Adrenal gland (tissue), 12 donors: ENCODE data around the gene ASTN1. TPM values are rescaled to one million over a fixed set of nuclear protein-coding genes. Genes with fewer than 3 reads are reported as not detected.

Source experiments
- DNase-seq, 7 donors: peaks; one replicate each; pipeline ENCODE4 v3.0.0-alpha.2; 2019 to 2020
- H3K27ac ChIP-seq, 5 donors: fragments of 200-600 bp; sonication (generic) in 4 of 5; 1 replicate in 3 of 5; 2 replicates in 2 of 5; pipeline versions ENCODE4 v1.5.1 to v1.8.0; 2016 to 2020; ENCODE audit warnings: mild to moderate bottlenecking in 1 of 5
- H3K27me3 ChIP-seq: fragments of 200-600 bp; 2 replicates; pipeline ENCODE4 v1.8.0; 2021
- H3K36me3 ChIP-seq, 2 donors: fragments of 200-600 bp; replicated peaks in 1 of 2; 1 replicate in 1 of 2; 2 replicates in 1 of 2; pipeline versions ENCODE4 v1.5.1 to v1.8.0; 2018 to 2022
- H3K4me1 ChIP-seq, 2 donors: fragments of 200-600 bp; replicated peaks in 1 of 2; 1 replicate in 1 of 2; 2 replicates in 1 of 2; pipeline versions ENCODE4 v1.5.1 to v1.8.0; 2018 to 2021
- H3K4me3 ChIP-seq, 4 donors: fragments of 200-600 bp; sonication (generic) in 3 of 4; one replicate each; pipeline ENCODE4 v1.5.1; 2016 to 2018
- H3K9me3 ChIP-seq, 3 donors: fragments of 200-600 bp; sonication (generic) in 1 of 3; replicated peaks in 1 of 3; 1 replicate in 2 of 3; 2 replicates in 1 of 3; pipeline versions ENCODE4 v1.5.1 to v1.8.0; 2016 to 2021
- CTCF ChIP-seq, 6 experiments: fragments of 450-650 bp in 4 of 6; fragments of 200-600 bp in 2 of 6; sonication (generic) in 1 of 6; IDR thresholded peaks; 1 replicate in 5 of 6; 2 replicates in 1 of 6; pipeline versions ENCODE4 v1.5.1 to v1.8.0; 2016 to 2021; ENCODE audit warnings: antibody characterized with exemption in 6 of 6, mild to moderate bottlenecking in 2 of 6, moderate library complexity in 1 of 6
- POLR2A ChIP-seq, 2 donors: fragments of 450-650 bp; IDR thresholded peaks; one replicate each; pipeline ENCODE4 v1.6.1; 2017; ENCODE audit warnings: antibody characterized with exemption in 2 of 2, mild to moderate bottlenecking in 2 of 2, moderate library complexity in 1 of 2
- WGBS, 4 donors: extraction: QIAGEN DNeasy Blood & Tissue Kit in 2 of 4; methylation state at CpG; one replicate each; pipeline versions ENCODE4 v1.1.5 to v1.1.7; 2013 to 2017; 5-methylcytosine and 5-hydroxymethylcytosine counted together
- intact Hi-C, 2 donors: fragments of 100-400 bp; cut with DNase I; formaldehyde crosslinking; loops; one replicate each; pipeline versions ENCODE4 v1.14.1 to v1.15.0; 2022 to 2023
- polyA plus RNA-seq, 3 donors: library from polyadenylated mRNA; stranded (reverse); fragments of 200-250 nt in 2 of 3; fragments of 350-450 nt in 1 of 3; fragmentation: Illumina TruSeq in 1 of 3; extraction: RNeasy Lipid Tissue Mini Kit (QIAGEN cat#74804) in 1 of 3; gene quantifications; one replicate each; pipeline ENCODE4 v1.2.3, GENCODE V29; 2013 to 2014
- total RNA-seq, 9 donors: library from RNA; depleted of rRNA in 4 of 9; stranded (reverse); fragments of >200 nt in 4 of 9; fragments of 120-200 nt in 1 of 9; fragmentation: NEBNext Ultra II Directional in 1 of 9; extraction: Animal tissue kit (Norgen Biotek cat#: 25700) in 1 of 9; gene quantifications; one replicate each; pipeline versions ENCODE4 v1.1.0 to v1.2.4, GENCODE V29; 2013 to 2023
- donor health status: healthy with polysubstance abuse.
- donor health status: Bipolar disorder and iron deficiency.
- donor health status: DM: yes; HTN: yes; CAD: no.
- donor health status: DM: no; HTN: no; CAD: no.
- donor health status: DM: no; HTN: no; CAD: no.
- donor health status: DM: yes; HTN: yes; CAD: no.

Gene ASTN1
- total and polyA plus RNA-seq, 12 donors: 7.7 to 58.6 (median 40.7) TPM

DNA sequence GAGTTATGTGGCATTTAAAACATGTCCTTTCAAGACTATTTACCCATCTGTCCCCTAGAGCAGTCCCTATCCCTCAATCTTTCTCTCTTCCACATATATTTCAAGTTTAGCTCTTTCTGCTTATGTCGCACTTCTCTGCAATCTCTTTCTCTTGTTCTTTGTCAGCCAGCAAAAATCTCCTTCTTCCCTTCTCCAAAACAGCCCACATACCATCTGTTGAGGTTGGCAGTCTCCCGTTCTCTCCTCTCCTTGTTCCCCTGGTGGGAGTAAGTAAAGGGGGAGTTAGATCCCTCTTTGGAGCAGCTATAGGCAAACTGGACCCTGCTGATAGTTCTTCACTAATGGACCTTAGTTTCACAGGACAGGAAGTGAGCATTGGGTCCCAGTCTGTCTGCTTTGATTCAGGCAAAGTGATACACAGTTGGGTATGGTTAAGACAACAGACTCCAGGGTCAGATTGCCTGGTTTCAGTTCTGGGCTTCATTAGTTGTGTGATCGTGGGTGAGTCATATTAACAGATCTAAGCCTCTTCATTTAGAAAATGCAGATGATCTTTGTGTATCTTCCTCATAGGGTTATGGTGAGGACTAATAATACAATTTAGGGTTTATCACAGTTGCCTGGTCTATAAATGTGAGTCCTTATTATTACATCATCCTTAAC is 25.9 kb upstream of the ASTN1 start:
- H3K4me3 ChIP-seq: no peak overlapping the region
- no peak overlapping the region for H3K27ac ChIP-seq
- intact Hi-C loops: no loop called here
- H3K9me3 ChIP-seq: no peaks in the 10 kb centered on the region
- no peak for DNase-seq
- H3K27me3 ChIP-seq: no peaks in the 10 kb centered on the region
- H3K36me3 ChIP-seq: no peaks in the 10 kb centered on the region
- no peaks in the 10 kb centered on the region for H3K4me1 ChIP-seq
- no peak for TF ChIP-seq CTCF (IDR thresholded peaks at IDR 0.05)
- no peak for TF ChIP-seq POLR2A (IDR thresholded peaks at IDR 0.05)
- WGBS, 4 donors: 74 to 85% (median 82%) methylated on average over 3 of the region's 3 CpGs

DNA sequence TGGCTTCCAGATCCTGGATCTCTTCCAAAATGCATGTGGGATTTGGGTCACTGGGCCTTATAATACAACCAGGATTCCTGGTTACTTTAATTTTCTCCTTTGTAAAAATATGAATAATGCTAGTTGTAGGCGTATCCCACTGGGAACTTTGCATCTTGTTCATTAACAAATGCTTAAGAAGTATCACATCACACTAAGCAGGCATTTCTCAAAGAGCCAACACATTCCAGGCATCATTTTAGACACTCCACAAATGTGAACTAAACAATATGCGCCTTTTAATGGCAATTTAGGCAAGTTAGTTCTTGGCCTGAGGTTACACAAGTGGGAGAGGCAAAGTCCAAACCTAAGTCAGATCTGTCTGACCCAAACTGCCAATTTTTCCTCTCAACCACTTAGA is 22.1 kb upstream of the ASTN1 start:
- no peak overlapping the region for H3K4me3 ChIP-seq
- TF ChIP-seq CTCF (IDR thresholded peaks at IDR 0.05) (no peak), POLR2A (IDR thresholded peaks at IDR 0.05) (no peak)
- 94 to 99% (median 96%) methylated on average over 2 of the region's 2 CpGs for WGBS, 4 donors
- no peaks in the 10 kb centered on the region for H3K4me1 ChIP-seq
- DNase-seq: no peak
- no peak overlapping the region for H3K27ac ChIP-seq
- H3K36me3 ChIP-seq: no peaks in the 10 kb centered on the region
- intact Hi-C loops: no loop called here
- no peaks in the 10 kb centered on the region for H3K9me3 ChIP-seq
- H3K27me3 ChIP-seq: no peaks in the 10 kb centered on the region

- Histone ChIP-seq H3K27me3 (no peaks in the 10 kb centered on the region), H3K36me3 (no peaks in the 10 kb centered on the region), H3K9me3 (no peaks in the 10 kb centered on the region), H3K4me3 (no peak overlapping the region), H3K4me1 (no peaks in the 10 kb centered on the region), H3K27ac (no peak overlapping the region)
- 79 to 91% (median 82%) methylated on average over 5 of the region's 5 CpGs for WGBS, 4 donors
- TF ChIP-seq CTCF (IDR thresholded peaks at IDR 0.05) (peak; percentile 38 to 46 (median 41)), POLR2A (IDR thresholded peaks at IDR 0.05) (no peak)
- intact Hi-C loops: no loop called here
- DNase-seq: peak in 2 of 7 donors; percentile 23 to 33
Measured at GRCh38 chr1:177185209-177185608, 20.7 kb upstream of the ASTN1 start.

GRCh38 chr1:177183836-177184235 is 19.3 kb upstream of the ASTN1 start:
- no peak for DNase-seq
- Histone ChIP-seq H3K9me3 (no peaks in the 10 kb centered on the region), H3K4me3 (no peak overlapping the region), H3K36me3 (no peaks in the 10 kb centered on the region), H3K27ac (no peak overlapping the region), H3K27me3 (no peaks in the 10 kb centered on the region), H3K4me1 (no peaks in the 10 kb centered on the region)
- TF ChIP-seq POLR2A (IDR thresholded peaks at IDR 0.05) (no peak), CTCF (IDR thresholded peaks at IDR 0.05) (no peak)
- 72 to 77% (median 77%) methylated on average over 2 of the region's 2 CpGs for WGBS, 4 donors
- intact Hi-C loops: loop anchor here (5.0 kb wide), 1 partner anchor 287 kb away; no protein-coding TSS in a partner anchor
